Activated T-cell treated with anti-CD3 and anti-CD28 coated beads for 24 hours (primary cell): Measurements from ENCODE around the gene NRXN3.

Experiments used
- DNase-seq: peaks from one replicate; pipeline ENCODE4 v3.0.0-alpha.2; 2020; ENCODE audit warnings: low read depth

Gene NRXN3

DNA sequence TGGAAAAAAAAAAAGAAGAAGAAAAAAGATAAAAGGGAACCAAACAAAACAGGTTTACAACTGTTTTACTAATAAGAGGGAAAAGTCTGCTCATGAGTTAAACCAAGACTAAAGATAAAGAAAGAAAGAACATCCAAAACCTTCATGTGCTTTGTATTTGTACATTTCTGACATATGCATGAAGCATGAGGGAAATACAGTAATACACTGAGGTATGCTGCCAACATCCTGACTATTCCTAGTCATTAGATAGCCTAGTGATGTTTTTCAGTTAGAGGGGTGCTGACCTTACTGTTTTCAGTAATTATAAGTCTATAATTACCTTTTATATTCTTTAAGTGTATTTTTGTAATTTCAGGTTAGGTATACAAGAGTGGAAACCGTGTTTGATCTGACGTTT is 1247.8 kb downstream of the NRXN3 start:
- no peak for DNase-seq

GRCh38 chr14:79418649-79419415 is 1248.7 kb downstream of the NRXN3 start:
- no peak for DNase-seq

GRCh38 chr14:79419571-79420327 is 1249.6 kb downstream of the NRXN3 start:
- DNase-seq: no peak

GRCh38 chr14:79420725-79421124 is 1250.6 kb downstream of the NRXN3 start:
- no peak for DNase-seq

GRCh38 chr14:79421811-79422210 is 1251.6 kb downstream of the NRXN3 start:
- DNase-seq: no peak

- DNase-seq: no peak
Observed at GRCh38 chr14:79424462-79424861, 1254.3 kb downstream of the NRXN3 start.

DNA sequence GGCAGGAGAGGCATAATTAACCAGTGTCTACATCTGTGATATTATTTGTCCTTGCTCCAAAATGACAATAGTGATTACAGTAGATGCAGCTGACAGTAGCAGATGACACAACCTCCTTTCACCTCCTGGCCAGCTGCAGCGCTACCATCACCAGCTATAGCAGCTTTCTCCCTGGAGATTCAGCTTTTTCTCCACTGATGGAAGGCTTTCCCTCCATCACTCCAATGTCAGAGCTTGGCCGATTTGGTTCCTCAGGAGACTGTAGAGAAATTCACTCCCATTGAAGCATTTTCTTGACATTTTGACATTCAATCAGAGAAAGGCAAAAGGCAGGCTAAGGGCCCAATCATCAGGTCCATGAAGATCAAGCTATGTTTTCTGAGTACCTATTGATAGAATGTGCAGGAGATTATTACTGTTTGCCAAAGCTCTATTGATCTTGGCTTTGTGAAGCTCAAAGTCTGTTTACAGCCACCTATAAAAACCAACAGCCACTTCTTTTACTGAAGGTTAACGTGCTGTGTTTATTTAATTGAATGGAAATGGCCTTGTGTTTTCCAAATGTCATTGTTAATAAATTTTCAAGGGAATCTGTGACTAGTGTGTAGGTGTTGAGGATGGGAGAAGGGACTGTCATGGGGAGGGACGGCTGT is 1256.1 kb downstream of the NRXN3 start:
- no peak for DNase-seq

DNA sequence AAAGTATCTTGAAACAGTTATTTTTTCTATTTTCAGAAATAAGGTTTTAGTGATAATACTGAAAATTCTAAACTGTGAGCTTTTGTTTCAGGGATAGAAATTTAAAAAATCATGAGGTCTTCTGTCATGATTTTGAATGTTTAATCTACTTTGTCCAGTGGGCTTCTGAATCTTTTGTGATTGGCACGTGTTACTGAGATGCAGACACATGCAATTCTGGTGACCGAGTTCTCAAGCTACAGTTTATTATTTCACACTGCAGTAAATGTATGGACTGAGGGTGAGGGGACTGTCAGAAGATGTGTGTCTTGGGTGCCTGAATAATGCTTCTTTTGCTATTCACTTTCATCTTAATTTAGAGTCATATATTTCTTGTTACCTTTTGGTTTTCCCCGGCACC is 1262.5 kb downstream of the NRXN3 start:
- DNase-seq: no peak

DNA sequence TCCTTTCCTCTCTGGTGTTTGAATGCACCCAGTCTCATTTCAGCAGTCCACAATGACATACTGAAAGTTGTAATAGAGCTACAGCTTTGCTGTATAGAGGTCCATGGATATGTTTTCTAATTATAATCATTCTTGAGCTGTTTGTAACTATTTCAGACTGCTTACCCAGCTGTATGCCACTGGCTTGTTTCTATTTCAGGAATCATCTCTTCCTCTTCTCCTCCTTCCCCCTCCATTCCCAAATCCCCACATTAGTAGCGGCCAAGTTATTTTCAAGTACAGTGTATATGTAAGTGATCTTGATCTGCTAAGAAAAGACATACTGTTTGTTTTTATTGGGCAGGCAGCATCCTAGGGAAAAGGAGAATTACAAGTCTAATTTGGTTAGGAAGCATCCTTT is 1266.2 kb downstream of the NRXN3 start:
- DNase-seq: no peak

- DNase-seq: no peak
Observed at GRCh38 chr14:79437951-79438350, 1267.8 kb downstream of the NRXN3 start.

DNA sequence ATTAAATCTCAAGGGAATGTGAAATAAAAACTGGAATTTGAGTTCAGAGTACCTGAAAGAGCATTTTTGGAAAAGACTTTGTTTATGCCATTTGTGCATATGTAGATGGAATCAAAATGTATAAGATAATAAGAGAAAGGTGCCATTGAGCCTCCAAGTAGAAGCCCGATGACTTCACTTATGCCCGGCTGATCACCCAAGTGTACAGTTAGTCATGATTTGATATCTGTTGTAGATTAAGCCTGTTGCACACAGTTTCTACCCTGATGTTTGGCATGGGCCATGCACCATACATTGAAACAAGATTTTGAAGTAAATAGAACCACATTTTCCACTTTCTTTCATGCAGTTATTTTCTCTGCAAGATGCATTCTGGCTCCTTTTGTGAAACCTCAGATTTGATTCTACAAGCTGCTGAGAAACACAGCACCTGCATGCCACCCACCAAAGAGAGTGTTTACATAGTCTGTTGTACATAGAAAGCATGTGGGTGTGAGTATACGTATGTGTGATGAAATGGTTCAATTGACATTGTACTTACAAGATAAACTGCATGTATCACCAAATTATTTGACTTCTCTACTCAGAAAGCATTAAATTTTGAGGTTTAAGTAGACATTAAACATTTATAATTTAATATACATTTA is 1268.6 kb downstream of the NRXN3 start:
- DNase-seq: no peak

DNA sequence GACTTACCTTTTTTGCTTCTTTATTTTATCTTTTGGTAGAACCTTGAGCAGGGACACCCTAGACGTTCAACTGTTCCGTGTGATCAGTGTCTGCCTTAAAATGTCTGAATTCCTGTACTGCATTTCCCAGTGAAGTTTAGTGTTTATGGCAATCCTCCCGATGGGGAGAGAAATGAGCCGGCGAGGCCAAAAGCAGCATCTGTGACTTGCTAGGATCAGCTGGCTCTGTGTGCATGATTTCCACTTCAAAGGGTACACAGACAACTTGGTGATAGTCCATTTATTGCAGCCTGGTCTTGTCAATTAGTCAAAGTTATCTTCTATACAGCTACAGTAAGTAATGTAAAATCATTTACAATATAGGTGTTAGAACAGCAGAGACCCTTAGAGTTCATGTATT is 1272.6 kb downstream of the NRXN3 start:
- no peak for DNase-seq

DNA sequence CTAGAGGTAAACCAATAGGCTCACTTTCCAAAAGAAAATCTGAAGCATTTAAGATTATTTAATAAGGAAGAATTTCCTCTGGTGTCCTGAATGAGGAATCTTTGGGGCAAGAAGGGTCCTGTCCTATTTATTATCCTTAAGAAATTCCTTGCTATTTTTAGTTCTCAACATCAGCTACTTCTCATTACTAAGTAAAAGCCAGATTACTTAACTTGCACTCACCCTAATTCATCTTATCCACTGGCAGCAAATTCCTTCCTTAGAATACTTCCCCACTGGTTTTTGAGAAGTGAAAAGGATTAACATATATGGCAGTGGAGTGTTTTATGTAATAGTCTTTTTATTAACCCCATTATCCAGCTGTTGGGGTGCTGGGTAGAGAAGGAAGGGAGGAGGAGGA is 1273.4 kb downstream of the NRXN3 start:
- DNase-seq: no peak

DNA sequence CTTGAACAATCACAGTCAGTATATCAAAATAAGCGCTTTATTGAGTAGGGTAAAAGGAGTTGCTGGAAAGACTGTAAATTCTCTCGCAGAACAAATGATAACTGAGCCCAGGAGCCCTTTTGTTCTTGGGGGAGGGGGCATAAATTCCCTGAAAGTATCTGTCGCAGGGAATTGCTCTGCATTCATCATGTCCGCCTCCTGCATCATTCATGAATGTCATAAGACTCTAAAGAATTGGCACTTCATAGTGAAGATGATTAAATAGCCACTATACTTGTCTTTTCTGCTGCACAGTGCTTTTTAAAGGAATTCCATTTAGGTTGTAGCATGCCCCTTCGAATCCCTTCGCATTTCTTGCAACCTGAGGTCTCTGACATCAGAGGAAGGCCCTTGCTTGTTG is 1278.8 kb downstream of the NRXN3 start:
- no peak for DNase-seq

GRCh38 chr14:79451601-79452000 is 1281.4 kb downstream of the NRXN3 start:
- no peak for DNase-seq

DNA sequence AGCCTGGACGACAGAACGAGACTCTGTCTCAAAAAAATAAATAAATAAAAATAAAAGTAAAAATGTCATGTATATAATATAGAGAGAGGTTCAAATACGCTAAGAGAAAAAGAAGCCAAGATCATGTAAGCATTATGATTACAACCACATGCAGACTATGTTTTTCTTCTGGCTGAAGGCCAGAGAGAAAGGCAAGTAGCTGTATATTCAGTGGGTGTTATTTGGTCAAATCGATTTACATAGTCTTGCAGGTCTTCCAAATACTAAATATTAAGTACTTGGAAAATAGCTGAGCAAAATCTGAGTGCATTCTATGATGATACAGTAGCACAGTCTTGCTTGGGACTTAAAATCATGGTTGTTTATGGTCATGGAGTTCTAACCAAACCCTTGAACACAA is 1283.1 kb downstream of the NRXN3 start:
- DNase-seq: no peak

DNA sequence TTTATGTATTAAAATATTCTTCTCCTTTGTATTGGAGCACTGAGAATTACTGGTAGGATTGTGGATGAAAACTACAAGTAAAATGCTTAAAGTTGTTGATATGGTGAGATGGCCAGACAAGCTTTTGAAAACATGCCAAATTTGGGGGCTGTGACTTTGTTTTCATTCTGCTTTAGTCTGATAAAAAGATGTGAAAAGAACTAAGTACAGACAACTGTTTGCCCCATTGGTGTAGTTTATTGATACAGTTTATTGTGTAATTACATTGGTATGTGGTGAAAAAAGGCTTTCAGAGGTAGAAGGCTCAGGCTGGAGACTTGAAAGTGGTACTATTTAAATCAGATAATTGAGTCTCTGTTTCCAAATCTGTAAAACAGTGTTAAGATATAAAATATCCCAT is 1294.3 kb downstream of the NRXN3 start:
- DNase-seq: no peak

DNA sequence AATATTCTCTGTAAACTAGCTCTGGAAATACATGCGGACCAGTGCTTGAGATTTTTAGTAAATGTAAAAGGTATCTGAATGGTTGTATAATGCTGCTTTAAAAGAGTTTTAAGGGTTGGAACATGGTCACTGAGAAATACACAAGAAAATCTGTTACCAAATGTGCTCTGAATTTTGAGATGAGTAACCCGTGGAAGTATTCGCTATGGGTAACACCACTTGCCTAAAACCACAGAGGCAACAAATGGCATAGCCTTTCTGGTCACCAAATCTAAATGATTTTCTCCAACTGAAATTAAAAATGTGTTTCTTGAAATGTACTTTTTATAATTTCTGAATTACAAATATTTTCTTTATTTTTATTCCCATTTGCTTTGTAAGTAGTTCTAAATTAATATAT is 1295.5 kb downstream of the NRXN3 start:
- DNase-seq: no peak

DNA sequence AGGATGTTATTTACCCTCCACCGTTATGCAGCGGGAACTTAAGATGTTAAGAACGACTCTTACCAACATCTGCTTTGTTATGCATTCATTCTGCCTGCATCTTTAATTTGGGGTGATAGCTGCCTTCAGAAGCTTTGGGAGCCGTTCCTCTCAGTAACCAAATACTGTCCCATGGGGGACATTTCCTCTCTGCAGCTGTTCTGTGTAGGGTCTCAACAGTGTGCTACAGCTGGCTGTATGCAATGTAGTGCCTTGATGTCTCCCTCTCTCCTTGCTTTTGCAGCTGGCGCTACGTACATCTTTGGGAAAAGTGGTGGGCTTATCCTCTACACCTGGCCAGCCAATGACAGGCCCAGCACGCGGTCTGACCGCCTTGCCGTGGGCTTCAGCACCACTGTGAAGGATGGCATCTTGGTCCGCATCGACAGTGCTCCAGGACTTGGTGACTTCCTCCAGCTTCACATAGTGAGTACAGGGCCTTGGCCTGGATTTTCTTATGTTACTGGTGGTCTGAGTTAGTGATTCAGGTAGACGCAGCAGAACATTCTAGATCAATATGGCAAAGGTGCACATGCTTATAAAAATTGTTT is 1296.9 kb downstream of the NRXN3 start:
- no peak for DNase-seq

GRCh38 chr14:79467835-79468234 is 1297.7 kb downstream of the NRXN3 start:
- DNase-seq: no peak

GRCh38 chr14:79468486-79468885 is 1298.3 kb downstream of the NRXN3 start:
- no peak for DNase-seq

DNA sequence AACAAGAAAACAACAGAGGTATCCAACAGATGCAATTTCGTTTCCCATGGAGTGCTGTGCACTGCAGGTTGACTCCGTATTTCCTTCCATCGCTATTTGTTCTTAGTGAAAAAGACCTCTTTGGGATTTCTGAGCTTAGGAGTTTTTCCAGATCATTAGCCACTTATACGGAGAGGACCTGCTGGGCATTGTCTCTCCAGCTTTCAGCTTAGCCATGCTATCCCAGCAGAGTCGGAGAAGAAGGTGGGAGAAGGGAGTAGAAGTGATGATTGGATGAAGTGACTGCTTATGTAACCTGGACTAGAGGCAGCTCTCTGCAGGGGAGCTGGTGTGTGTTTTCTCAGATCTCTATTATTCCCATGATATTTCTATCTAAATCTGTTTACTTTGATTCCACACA is 1303.5 kb downstream of the NRXN3 start:
- no peak for DNase-seq
